NT2/D1 (cell line): ENCODE results near the gene TYMP.

ENCODE experiments used
- SUZ12 ChIP-seq: IDR thresholded peaks from 2 replicates; pipeline ENCODE4 v1.6.1; 2011; ENCODE audit not compliant: insufficient read length, insufficient read depth; ENCODE audit errors: extremely low read depth
- YY1 ChIP-seq: IDR thresholded peaks from 2 replicates; pipeline ENCODE4 v1.6.1; 2011; ENCODE audit not compliant: insufficient read length, insufficient read depth
- ZNF274 ChIP-seq: IDR thresholded peaks from 2 replicates; pipeline ENCODE4 v1.6.1; 2011; ENCODE audit warnings: mild to moderate bottlenecking, low read depth, low read length

DNA sequence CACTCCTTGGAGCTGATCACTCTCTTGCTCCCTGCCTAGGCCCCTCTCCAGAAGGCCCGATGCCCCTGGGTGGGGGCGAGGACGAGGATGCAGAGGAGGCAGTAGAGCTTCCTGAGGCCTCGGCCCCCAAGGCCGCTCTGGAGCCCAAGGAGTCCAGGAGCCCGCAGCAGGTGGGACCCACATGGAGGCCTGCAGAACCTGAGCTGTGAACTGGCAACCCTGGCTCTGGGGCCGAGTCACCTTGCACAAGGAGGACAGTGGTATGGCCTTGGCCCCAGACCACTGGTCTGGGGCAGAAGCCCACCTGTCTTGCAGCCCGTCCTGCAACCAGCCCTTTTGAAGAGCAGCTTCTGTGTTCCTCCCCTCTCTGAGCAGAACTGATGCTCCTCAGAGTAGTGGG lies 10.7 kb downstream of the TYMP start:
- TF ChIP-seq YY1 (no peak), ZNF274 (no peak), SUZ12 (no peak)
